HCT116 (cell line): ENCODE results near the gene ABHD14A. TPM values are rescaled to one million over a fixed set of nuclear protein-coding genes. Genes with fewer than 3 reads are reported as not detected.

Source experiments
- ATAC-seq: fragments of 200-7000 bp; cut with Tn5 transposase; 2 replicates; pipeline ENCODE4 v1.9.1; 2020; ENCODE audit warnings: mild to moderate bottlenecking, moderate library complexity
- BruUV-seq: library from RNA; stranded (reverse); fragments of 400-500 nt; replicated peaks from 2 replicates; lab custom pipeline; 2021; lab: Mats Ljungman, UMichigan
- CTCF ChIA-PET: fragments of 300-600 bp; sonication (Branson Sonifier 250); formaldehyde crosslinking; loops from one replicate; lab custom pipeline; 2021; ENCODE audit warnings: antibody characterized with exemption; lab: Charles Lee
- POLR2A ChIA-PET: fragments of 300-600, 350-600 bp; sonication (Branson Sonifier 250); formaldehyde crosslinking; loops from one replicate; lab custom pipeline; 2021; ENCODE audit warnings: antibody characterized with exemption; lab: Charles Lee
- RAD21 ChIA-PET, 2 experiments: fragments of 300-600 bp; sonication (Branson Sonifier 250); formaldehyde crosslinking; loops; one replicate each; lab custom pipeline; 2023; ENCODE audit warnings: low total read pairs in 2 of 2; ENCODE audit not compliant: uncharacterized antibody in 2 of 2, unreplicated experiment in 2 of 2, low non-redundant PET in 1 of 2; lab: Charles Lee
- DNase-seq: peaks from one replicate; pipeline ENCODE4 v3.0.0-alpha.2; 2010; ENCODE audit warnings: low read depth, low spot score
- H2AFZ ChIP-seq: fragments of 200-600 bp; shearing (Covaris generic), sonication (generic); 2 replicates; pipeline ENCODE4 v1.6.1; 2017; ENCODE audit warnings: low read depth, mixed run types, mixed read lengths, antibody characterized with exemption, low read length; ENCODE audit not compliant: poor library complexity, severe bottlenecking
- H3K27ac ChIP-seq: 2 replicates; pipeline ENCODE4 v1.5.1; 2012; ENCODE audit warnings: low read depth, low read length
- H3K27me3 ChIP-seq: fragments of 200-600 bp; sonication (generic); 2 replicates; pipeline ENCODE4 v1.6.1; 2016; ENCODE audit warnings: mixed run types, low read length, mixed read lengths; ENCODE audit not compliant: insufficient read depth
- H3K36me3 ChIP-seq, 2 experiments: fragments of 200-500 bp in 1 of 2; fragments of 200-600 bp in 1 of 2; sonication (Bioruptor generic) in 1 of 2; sonication (generic) in 1 of 2; 2 replicates each; pipeline versions ENCODE4 v1.5.1 to v1.6.1; 2014 to 2016; ENCODE audit warnings: low read length in 2 of 2, inconsistent platforms in 1 of 2, mixed read lengths in 1 of 2, mixed run types in 1 of 2; ENCODE audit not compliant: insufficient read depth in 2 of 2, control insufficient read depth in 1 of 2
- H3K4me1 ChIP-seq, 2 experiments: fragments of 200-600 bp in 1 of 2; sonication (generic) in 1 of 2; 2 replicates each; pipeline versions ENCODE4 v1.5.1 to v1.6.1; 2012 to 2017; ENCODE audit warnings: low read length in 2 of 2, inconsistent platforms in 1 of 2, mild to moderate bottlenecking in 1 of 2, mixed read lengths in 1 of 2, mixed run types in 1 of 2, moderate library complexity in 1 of 2; ENCODE audit not compliant: insufficient read depth in 2 of 2, control insufficient read depth in 1 of 2
- H3K4me2 ChIP-seq: fragments of 200-600 bp; sonication (generic); 2 replicates; pipeline ENCODE4 v1.6.1; 2017; ENCODE audit warnings: mixed run types, low read length, mixed read lengths
- H3K4me3 ChIP-seq, 2 experiments: fragments of 200-600 bp in 1 of 2; sonication (generic) in 1 of 2; replicated peaks in 1 of 2; 2 replicates each; pipeline ENCODE4 v1.5.1; 2011 to 2016; ENCODE audit warnings: low read length in 2 of 2, control low read depth in 1 of 2, low read depth in 1 of 2, mild to moderate bottlenecking in 1 of 2, mixed read lengths in 1 of 2, mixed run types in 1 of 2
- H3K79me2 ChIP-seq: fragments of 200-600 bp; sonication (generic); 2 replicates; pipeline ENCODE4 v1.6.1; 2017; ENCODE audit warnings: mild to moderate bottlenecking, mixed run types, low read length, moderate library complexity, mixed read lengths; ENCODE audit not compliant: insufficient read depth
- H3K9ac ChIP-seq: fragments of 200-600 bp; sonication (generic); 2 replicates; pipeline ENCODE4 v1.6.1; 2016; ENCODE audit warnings: low read length, mixed read lengths
- H3K9me2 ChIP-seq: fragments of 200-600 bp; sonication (generic), shearing (Covaris generic); 2 replicates; pipeline ENCODE4 v1.6.1; 2017; ENCODE audit warnings: mixed run types, mild to moderate bottlenecking, moderate library complexity; ENCODE audit not compliant: insufficient read depth
- H3K9me3 ChIP-seq, 2 experiments: fragments of 200-500 bp in 1 of 2; fragments of 200-600 bp in 1 of 2; sonication (Bioruptor generic) in 1 of 2; sonication (generic) in 1 of 2; 2 replicates each; pipeline ENCODE4 v1.6.1; 2014 to 2017; ENCODE audit warnings: low read length in 2 of 2, mixed read lengths in 2 of 2, inconsistent platforms in 1 of 2, low read depth in 1 of 2, mild to moderate bottlenecking in 1 of 2, mixed run types in 1 of 2, moderate library complexity in 1 of 2; ENCODE audit not compliant: control insufficient read depth in 1 of 2, insufficient read depth in 1 of 2
- H4K20me1 ChIP-seq: fragments of 200-600 bp; sonication (generic), shearing (Covaris generic); 2 replicates; pipeline ENCODE4 v1.6.1; 2017; ENCODE audit warnings: mixed run types, mild to moderate bottlenecking, moderate library complexity; ENCODE audit not compliant: insufficient read depth
- CBX3 ChIP-seq: IDR thresholded peaks from 2 replicates; pipeline ENCODE4 v1.6.1; 2012; ENCODE audit warnings: low read depth
- CEBPB ChIP-seq: IDR thresholded peaks from 2 replicates; pipeline ENCODE4 v1.6.1; 2012; ENCODE audit warnings: low read depth
- ELF1 ChIP-seq: IDR thresholded peaks from 2 replicates; pipeline ENCODE4 v1.6.1; 2012; ENCODE audit warnings: low read depth, borderline replicate concordance
- JUND ChIP-seq: IDR thresholded peaks from 2 replicates; pipeline ENCODE4 v1.6.1; 2012
- MAX ChIP-seq: IDR thresholded peaks from 2 replicates; pipeline ENCODE4 v1.6.1; 2012
- POLR2A ChIP-seq: IDR thresholded peaks from 2 replicates; pipeline ENCODE4 v1.7.0; 2011; ENCODE audit warnings: borderline replicate concordance; ENCODE audit not compliant: insufficient read depth, insufficient read length; ENCODE audit errors: extremely low read depth
- POLR2AphosphoS5 ChIP-seq: IDR thresholded peaks from 2 replicates; pipeline ENCODE4 v1.6.1; 2011; ENCODE audit warnings: mild to moderate bottlenecking, low read depth, low read length, moderate library complexity
- RAD21 ChIP-seq: IDR thresholded peaks from 2 replicates; pipeline ENCODE4 v1.6.1; 2012; ENCODE audit warnings: low read depth, mild to moderate bottlenecking
- REST ChIP-seq: IDR thresholded peaks from 2 replicates; pipeline ENCODE4 v1.6.1; 2012; ENCODE audit warnings: low read depth
- SP1 ChIP-seq: IDR thresholded peaks from 2 replicates; pipeline ENCODE4 v1.6.1; 2012; ENCODE audit warnings: low read depth
- SRF ChIP-seq: IDR thresholded peaks from 2 replicates; pipeline ENCODE4 v1.6.1; 2012; ENCODE audit warnings: low read depth
- YY1 ChIP-seq: IDR thresholded peaks from 2 replicates; pipeline ENCODE4 v1.6.1; 2011; ENCODE audit warnings: low read length, low read depth, moderate library complexity, mild to moderate bottlenecking; ENCODE audit not compliant: insufficient replicate concordance; ENCODE audit errors: extremely low read depth
- ZBTB33 ChIP-seq: IDR thresholded peaks from 2 replicates; pipeline ENCODE4 v1.6.1; 2011; ENCODE audit warnings: mild to moderate bottlenecking, low read length, moderate library complexity; ENCODE audit not compliant: insufficient replicate concordance; ENCODE audit errors: extremely low read depth
- ZNF274 ChIP-seq: fragments of 200-500 bp; sonication (Bioruptor generic); IDR thresholded peaks from 2 replicates; pipeline ENCODE4 v1.6.1; 2014; ENCODE audit warnings: mild to moderate bottlenecking, low read depth, low read length, inconsistent platforms
- intact Hi-C: fragments of 100-400 bp; cut with micrococcal nuclease; formaldehyde crosslinking; loops from 2 replicates; pipeline ENCODE4 v1.10.0; 2022
- total RNA-seq: library from RNA; stranded (reverse); gene quantifications from one replicate; pipeline ENCODE4 v1.2.1, GENCODE V29; 2021; ENCODE audit not compliant: unreplicated experiment

Gene ABHD14A
- total RNA-seq, 1 experiment from 2014 or later, result 11.6 TPM

GRCh38 chr3:51955175-51955892, 19.5 kb upstream of the ABHD14A start, which contains the start of gene GPR62:
Gene GPR62, plus strand, starts transcription at chr3:51955381. Its CDS starts 272 bp downstream, at chr3:51955653.
- POLR2A ChIA-PET, result no interaction called here
- Histone ChIP-seq H3K27ac (no peak within 1 kb of the TSS), H2AFZ (no peak within 1 kb of the TSS), H3K9me2 (no peaks in the 10 kb centered on the region), H3K36me3 (0 out of 4 replicates have a peak, but pooled peaks cover 0 to 3% of the 10 kb centered on the region in 2 experiments), H3K27me3 (no peaks in the 10 kb centered on the region), H3K9me3 (no peaks in the 10 kb centered on the region), H3K4me1 (no peaks in the 10 kb centered on the region), H4K20me1 (no peaks in the 10 kb centered on the region), H3K79me2 (no peaks in the 10 kb centered on the region), H3K9ac (no peak within 1 kb of the TSS)
- DNase-seq (no peak), ATAC-seq (peak; percentile 31)
- CTCF ChIA-PET, result no interaction called here
- TF ChIP-seq ZNF274 (no peak), YY1 (no peak), ZBTB33 (no peak), POLR2A (no peak), SP1 (no peak), POLR2AphosphoS5 (no peak), SRF (no peak), RAD21 (no peak), CBX3 (no peak), JUND (no peak), REST (no peak), CEBPB (no peak), MAX (no peak), ELF1 (no peak)
- TF ChIP-seq, all 23 proteins: peak for 0
- intact Hi-C loops, result no loop called here
- H3K4me2 ChIP-seq, result no peak within 1 kb of the TSS
- RAD21 ChIA-PET, result no interaction called here
- no peak within 1 kb of the TSS for H3K4me3 ChIP-seq
- no TSS peak for BruUV-seq
